Measurements from ENCODE around the gene AGO1.

The AGO1 gene

GRCh38 chr1:35850716-35851115 lies 32.3 kb upstream of the AGO1 start:
- H3K4me1 ChIP-seq (ENCODE audit: insufficient read depth, poor library complexity, severe bottlenecking) = no peaks in the 10 kb centered on the region
- H3K27me3 ChIP-seq (ENCODE audit: insufficient read depth, poor library complexity, severe bottlenecking) = no peaks in the 10 kb centered on the region
- no peak overlapping the region for H3K27ac ChIP-seq (ENCODE audit: poor library complexity, severe bottlenecking)
- no peak for ATAC-seq (ENCODE audit: low read depth)
- no peaks in the 10 kb centered on the region for H3K9me3 ChIP-seq (ENCODE audit: severe bottlenecking)
- H3K36me3 ChIP-seq (ENCODE audit: low read depth) = peaks cover 30% of the 10 kb centered on the region
- TF ChIP-seq CTCF (IDR thresholded peaks at IDR 0.05; ENCODE audit: poor library complexity, severe bottlenecking) = no peak
- DNase-seq (ENCODE audit: low spot score) = no peak
- H3K4me3 ChIP-seq (ENCODE audit: severe bottlenecking) = no peak overlapping the region

- TF ChIP-seq CTCF (IDR thresholded peaks at IDR 0.05; ENCODE audit: poor library complexity, severe bottlenecking) = no peak
- no peak for ATAC-seq (ENCODE audit: low read depth)
- no peak overlapping the region for H3K4me3 ChIP-seq (ENCODE audit: severe bottlenecking)
- H3K4me1 ChIP-seq (ENCODE audit: insufficient read depth, poor library complexity, severe bottlenecking) = no peaks in the 10 kb centered on the region
- DNase-seq (ENCODE audit: low spot score) = no peak
- H3K9me3 ChIP-seq (ENCODE audit: severe bottlenecking) = no peaks in the 10 kb centered on the region
- H3K27ac ChIP-seq (ENCODE audit: poor library complexity, severe bottlenecking) = no peak overlapping the region
- no peaks in the 10 kb centered on the region for H3K27me3 ChIP-seq (ENCODE audit: insufficient read depth, poor library complexity, severe bottlenecking)
- H3K36me3 ChIP-seq (ENCODE audit: low read depth) = peaks cover 30% of the 10 kb centered on the region
Measured at GRCh38 chr1:35851132-35851869, 31.7 kb upstream of the AGO1 start.

GRCh38 chr1:35852241-35852640 lies 30.8 kb upstream of the AGO1 start:
- Histone ChIP-seq H3K27me3 (ENCODE audit: insufficient read depth, poor library complexity, severe bottlenecking) (no peaks in the 10 kb centered on the region), H3K4me1 (ENCODE audit: insufficient read depth, poor library complexity, severe bottlenecking) (no peaks in the 10 kb centered on the region), H3K36me3 (ENCODE audit: low read depth) (peaks cover 30% of the 10 kb centered on the region), H3K27ac (ENCODE audit: poor library complexity, severe bottlenecking) (no peak overlapping the region), H3K9me3 (ENCODE audit: severe bottlenecking) (no peaks in the 10 kb centered on the region), H3K4me3 (ENCODE audit: severe bottlenecking) (no peak overlapping the region)
- TF ChIP-seq CTCF (IDR thresholded peaks at IDR 0.05; ENCODE audit: poor library complexity, severe bottlenecking) = no peak
- no peak for DNase-seq (ENCODE audit: low spot score)
- ATAC-seq (ENCODE audit: low read depth) = no peak

- Histone ChIP-seq H3K27ac (ENCODE audit: poor library complexity, severe bottlenecking) (no peak overlapping the region), H3K36me3 (ENCODE audit: low read depth) (peaks cover 22% of the 10 kb centered on the region), H3K9me3 (ENCODE audit: severe bottlenecking) (no peaks in the 10 kb centered on the region), H3K4me1 (ENCODE audit: insufficient read depth, poor library complexity, severe bottlenecking) (no peaks in the 10 kb centered on the region), H3K4me3 (ENCODE audit: severe bottlenecking) (no peak overlapping the region), H3K27me3 (ENCODE audit: insufficient read depth, poor library complexity, severe bottlenecking) (no peaks in the 10 kb centered on the region)
- ATAC-seq (ENCODE audit: low read depth) (no peak), DNase-seq (ENCODE audit: low spot score) (no peak)
- no peak for TF ChIP-seq CTCF (IDR thresholded peaks at IDR 0.05; ENCODE audit: poor library complexity, severe bottlenecking)
Measured at GRCh38 chr1:35854989-35855700, 27.9 kb upstream of the AGO1 start.

- H3K36me3 ChIP-seq (ENCODE audit: low read depth) = peaks cover 19% of the 10 kb centered on the region; the same call in 1 of the 2 replicates
- DNase-seq (ENCODE audit: low spot score) (no peak), ATAC-seq (ENCODE audit: low read depth) (no peak)
- no peaks in the 10 kb centered on the region for H3K9me3 ChIP-seq (ENCODE audit: severe bottlenecking)
- TF ChIP-seq CTCF (IDR thresholded peaks at IDR 0.05; ENCODE audit: poor library complexity, severe bottlenecking) = no peak
- no peak overlapping the region for H3K4me3 ChIP-seq (ENCODE audit: severe bottlenecking)
- no peak overlapping the region for H3K27ac ChIP-seq (ENCODE audit: poor library complexity, severe bottlenecking)
- no peaks in the 10 kb centered on the region for H3K27me3 ChIP-seq (ENCODE audit: insufficient read depth, poor library complexity, severe bottlenecking)
- no peaks in the 10 kb centered on the region for H3K4me1 ChIP-seq (ENCODE audit: insufficient read depth, poor library complexity, severe bottlenecking)
Measured at GRCh38 chr1:35856964-35857363, 26.0 kb upstream of the AGO1 start.
